Glomerular endothelial cell (primary cell): ENCODE measurements around the gene MTFR1L. TPM values are rescaled to one million over a fixed set of nuclear protein-coding genes. Genes with fewer than 3 reads are reported as not detected.

Source experiments
- DNase-seq: peaks from one replicate; pipeline ENCODE4 v3.0.0-alpha.2; 2011; ENCODE audit warnings: low read depth, low spot score; ENCODE audit errors: extremely low read depth
- total RNA-seq: library from RNA; depleted of rRNA; stranded (reverse); fragments of >200 nt; gene quantifications from 2 replicates; pipeline ENCODE4 v1.2.3, GENCODE V29; 2015

MTFR1L gene
- total RNA-seq, 1 donor from 2014 or later, result 39.0 TPM

- DNase-seq, result no peak
Observed at GRCh38 chr1:25806418-25806817, 13.3 kb upstream of the MTFR1L start.

GRCh38 chr1:25807480-25808390 is 12.0 kb upstream of the MTFR1L start:
- no peak for DNase-seq

- no peak for DNase-seq
Observed at GRCh38 chr1:25808481-25809244, 11.1 kb upstream of the MTFR1L start.

- no peak for DNase-seq
Observed at GRCh38 chr1:25809283-25809926, 10.3 kb upstream of the MTFR1L start.

- no peak for DNase-seq
Observed at GRCh38 chr1:25809929-25810328, 9.8 kb upstream of the MTFR1L start.

- no peak for DNase-seq
Observed at GRCh38 chr1:25810341-25811299, 9.1 kb upstream of the MTFR1L start.

GRCh38 chr1:25811384-25812082 is 8.2 kb upstream of the MTFR1L start:
- DNase-seq, result no peak

- DNase-seq, result no peak
Observed at GRCh38 chr1:25813071-25813733, 6.6 kb upstream of the MTFR1L start.

GRCh38 chr1:25813734-25814471 is 5.9 kb upstream of the MTFR1L start:
- DNase-seq, result no peak

GRCh38 chr1:25814549-25815087 is 5.1 kb upstream of the MTFR1L start:
- DNase-seq, result no peak

- no peak for DNase-seq
Observed at GRCh38 chr1:25815208-25816111, 4.3 kb upstream of the MTFR1L start.

- no peak for DNase-seq
Observed at GRCh38 chr1:25816112-25816718, 3.5 kb upstream of the MTFR1L start.

GRCh38 chr1:25817840-25818501 is 1.8 kb upstream of the MTFR1L start:
- no peak for DNase-seq

- no peak for DNase-seq
Observed at GRCh38 chr1:25818569-25818968, 1.2 kb upstream of the MTFR1L start.

- no peak for DNase-seq
Observed at GRCh38 chr1:25820247-25821111, 725 bp downstream of the MTFR1L start.
